Activated gamma-delta T cell treated with Interleukin-2 at 50 U/mL for 16 hours (primary cell): ENCODE data around the gene CAMK2D.

Source experiments
- DNase-seq: peaks from one replicate; pipeline ENCODE4 v3.0.0-alpha.2; 2020

CAMK2D gene

GRCh38 chr4:113419631-113420030 is 341.9 kb downstream of the CAMK2D start:
- no peak for DNase-seq

DNA sequence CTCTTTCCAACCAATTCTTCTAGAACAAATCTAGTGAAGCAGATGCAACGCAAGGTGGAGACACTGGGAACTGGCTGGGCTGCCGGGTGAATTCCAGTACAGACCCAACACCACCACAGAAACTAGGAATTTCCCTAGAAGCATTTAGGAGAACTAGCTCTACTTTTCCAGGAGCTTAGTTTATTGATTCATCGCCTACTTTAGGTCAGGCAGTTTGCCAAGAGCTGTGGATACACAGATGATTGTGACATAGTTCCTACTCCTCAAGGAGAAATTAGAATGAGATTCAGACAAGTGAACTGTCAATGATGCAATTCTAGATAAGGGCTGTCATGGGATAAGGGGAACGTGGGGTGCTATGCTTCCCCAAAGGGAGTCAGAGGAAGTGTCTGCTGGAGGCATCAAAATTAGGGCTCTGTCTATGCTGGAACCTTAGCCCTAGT is 350.0 kb downstream of the CAMK2D start:
- no peak for DNase-seq

DNA sequence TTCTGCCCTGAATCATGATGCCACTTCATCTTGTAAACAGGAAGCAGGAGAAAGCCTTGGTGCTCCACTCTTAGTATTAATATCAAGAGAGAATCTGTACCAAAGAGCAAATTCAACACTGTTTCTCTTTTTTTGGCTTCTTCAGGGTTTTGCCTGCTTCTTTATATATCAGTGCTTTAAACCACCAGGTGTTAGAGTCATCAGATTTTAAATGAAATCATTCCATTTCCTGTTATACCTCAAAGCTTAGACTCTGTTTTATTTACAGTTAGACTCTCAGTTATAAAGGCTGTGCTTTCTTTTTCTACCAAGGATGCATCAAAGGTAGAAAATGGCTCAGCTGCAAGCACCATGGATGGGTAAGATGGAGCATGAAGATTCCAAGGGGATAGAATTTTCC is 350.9 kb downstream of the CAMK2D start:
- no peak for DNase-seq

- DNase-seq = no peak
These were observed 352.4 kb downstream of the CAMK2D start for GRCh38 chr4:113409181-113409580.

GRCh38 chr4:113407409-113407808 is 354.1 kb downstream of the CAMK2D start:
- no peak for DNase-seq

- DNase-seq = no peak
These were observed 354.9 kb downstream of the CAMK2D start for GRCh38 chr4:113406723-113407016.

DNA sequence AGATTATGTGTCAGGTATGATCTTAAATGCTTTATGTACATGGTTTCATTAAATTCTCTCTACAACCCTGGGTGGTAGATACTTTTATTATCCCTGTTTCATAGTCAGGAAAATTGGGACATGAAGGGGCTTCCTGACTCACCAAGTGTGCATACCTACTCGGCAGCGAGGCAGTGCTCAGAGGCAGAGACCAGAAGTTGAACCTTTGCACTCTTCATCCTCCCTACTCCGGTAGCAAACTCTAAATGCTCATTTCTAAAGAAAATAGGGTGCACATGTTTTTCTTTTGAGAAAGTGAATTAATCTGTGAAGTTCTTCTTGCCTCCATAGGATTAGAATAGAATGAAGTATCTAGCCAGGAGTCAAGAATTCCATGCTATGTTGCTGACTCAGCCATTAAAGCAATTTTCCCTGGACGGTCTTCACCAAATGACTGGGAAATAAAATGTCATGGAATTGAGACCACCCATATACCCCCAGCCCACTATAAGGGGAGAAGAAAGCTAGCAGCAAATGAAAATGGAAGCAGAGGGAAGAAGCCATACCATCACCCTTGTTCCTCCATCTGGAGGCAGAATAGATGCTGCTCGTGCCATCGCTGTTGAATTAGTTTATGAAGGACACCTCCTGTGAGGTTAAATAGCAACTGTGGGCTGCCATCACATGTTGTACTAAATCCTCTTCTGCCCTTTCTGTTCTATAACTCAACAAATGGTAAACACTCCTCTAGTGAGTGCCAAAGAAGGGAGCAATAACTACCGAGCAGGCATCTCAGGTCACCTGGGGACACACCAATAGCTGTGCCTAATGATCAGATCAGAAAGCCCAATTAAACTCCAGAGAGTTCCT is 355.4 kb downstream of the CAMK2D start:
- DNase-seq = no peak

- DNase-seq = no peak
These were observed 356.7 kb downstream of the CAMK2D start for GRCh38 chr4:113404841-113405240.

GRCh38 chr4:113404167-113404571 is 357.4 kb downstream of the CAMK2D start:
- no peak for DNase-seq
